Measurements from ENCODE around the gene FGF9.

Gene FGF9
- long read RNA-seq, full-length matches to known transcripts = 6 of 11 reads
- long read RNA-seq, partial matches to known transcripts = 0 of 11 reads
- long read RNA-seq, other reads (novel, unspliced or antisense) = 5 of 11 reads

DNA sequence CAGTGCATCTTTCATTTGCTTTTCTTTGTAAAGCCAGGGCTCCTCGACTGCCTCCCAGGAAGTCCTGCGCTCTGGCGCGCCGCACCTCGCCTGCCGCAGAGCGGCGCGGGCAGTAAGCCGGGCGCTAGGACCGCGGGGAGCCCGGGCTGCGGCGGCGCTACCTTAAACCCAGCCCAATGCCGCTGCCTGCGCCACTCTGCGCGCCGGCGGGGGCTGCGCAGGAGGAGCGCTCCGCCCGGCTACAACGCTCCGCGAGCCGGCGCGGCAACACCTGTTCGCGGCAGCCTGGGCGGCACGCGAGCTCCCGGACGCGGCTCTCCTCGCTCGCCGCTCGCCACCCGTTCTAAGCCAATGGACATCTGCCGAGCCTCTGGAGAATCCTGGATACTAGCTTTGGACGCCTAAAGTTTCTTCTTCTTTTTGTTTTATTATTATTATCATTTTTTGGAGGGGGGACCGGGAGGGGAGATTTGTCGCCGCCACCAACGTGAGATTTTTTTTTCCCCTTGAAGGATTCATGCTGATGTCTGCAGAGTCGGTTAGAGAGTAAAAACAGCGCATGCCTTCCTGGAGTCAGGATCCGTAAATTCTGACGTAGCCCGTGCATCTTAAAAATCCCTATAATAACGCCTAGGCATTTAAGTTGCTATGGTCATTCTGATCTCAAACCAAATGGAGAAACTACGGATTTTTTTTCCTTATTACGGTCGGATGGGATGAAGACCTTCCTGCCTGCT is at the start of gene FGF9:
TSS of gene FGF9 (plus strand) at position 191 of the 737 bp plus-strand sequence. CDS start 840 bp downstream, outside the sequence.
- Histone ChIP-seq H3K27me3 (ENCODE audit: insufficient read depth, poor library complexity, severe bottlenecking) (peaks cover 71% of the 10 kb centered on the region), H3K4me3 (replicated peaks; ENCODE audit: insufficient read depth, low read length) (peak within 1 kb of the TSS; percentile 41), H3K27ac (replicated peaks) (no peak within 1 kb of the TSS)
- TF ChIP-seq CTCF (IDR thresholded peaks at IDR 0.05; ENCODE audit: insufficient read depth, low read length) (no peak), POLR2AphosphoS5 (IDR thresholded peaks at IDR 0.05; ENCODE audit: low read depth) (no peak), GABPA (IDR thresholded peaks at IDR 0.05; ENCODE audit: low read depth) (no peak), SPI1 (IDR thresholded peaks at IDR 0.05; ENCODE audit: borderline replicate concordance, low read depth) (no peak)
- TF ChIP-seq, protein P1, sequence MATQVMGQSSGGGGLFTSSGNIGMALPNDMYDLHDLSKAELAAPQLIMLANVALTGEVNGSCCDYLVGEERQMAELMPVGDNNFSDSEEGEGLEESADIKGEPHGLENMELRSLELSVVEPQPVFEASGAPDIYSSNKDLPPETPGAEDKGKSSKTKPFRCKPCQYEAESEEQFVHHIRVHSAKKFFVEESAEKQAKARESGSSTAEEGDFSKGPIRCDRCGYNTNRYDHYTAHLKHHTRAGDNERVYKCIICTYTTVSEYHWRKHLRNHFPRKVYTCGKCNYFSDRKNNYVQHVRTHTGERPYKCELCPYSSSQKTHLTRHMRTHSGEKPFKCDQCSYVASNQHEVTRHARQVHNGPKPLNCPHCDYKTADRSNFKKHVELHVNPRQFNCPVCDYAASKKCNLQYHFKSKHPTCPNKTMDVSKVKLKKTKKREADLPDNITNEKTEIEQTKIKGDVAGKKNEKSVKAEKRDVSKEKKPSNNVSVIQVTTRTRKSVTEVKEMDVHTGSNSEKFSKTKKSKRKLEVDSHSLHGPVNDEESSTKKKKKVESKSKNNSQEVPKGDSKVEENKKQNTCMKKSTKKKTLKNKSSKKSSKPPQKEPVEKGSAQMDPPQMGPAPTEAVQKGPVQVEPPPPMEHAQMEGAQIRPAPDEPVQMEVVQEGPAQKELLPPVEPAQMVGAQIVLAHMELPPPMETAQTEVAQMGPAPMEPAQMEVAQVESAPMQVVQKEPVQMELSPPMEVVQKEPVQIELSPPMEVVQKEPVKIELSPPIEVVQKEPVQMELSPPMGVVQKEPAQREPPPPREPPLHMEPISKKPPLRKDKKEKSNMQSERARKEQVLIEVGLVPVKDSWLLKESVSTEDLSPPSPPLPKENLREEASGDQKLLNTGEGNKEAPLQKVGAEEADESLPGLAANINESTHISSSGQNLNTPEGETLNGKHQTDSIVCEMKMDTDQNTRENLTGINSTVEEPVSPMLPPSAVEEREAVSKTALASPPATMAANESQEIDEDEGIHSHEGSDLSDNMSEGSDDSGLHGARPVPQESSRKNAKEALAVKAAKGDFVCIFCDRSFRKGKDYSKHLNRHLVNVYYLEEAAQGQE (IDR thresholded peaks at IDR 0.05; ENCODE audit: insufficient replicate concordance, low read depth) = no peak
- peak; percentile 43 to 58 for DNase-seq (ENCODE audit: low read depth in 1 of 2, low spot score in 1 of 2)

GRCh38 chr13:21625366-21625765 is 45.5 kb upstream of the FGF9 start:
- TF ChIP-seq CTCF (IDR thresholded peaks at IDR 0.05; ENCODE audit: insufficient read depth, low read length) (peak; percentile 32), POLR2AphosphoS5 (IDR thresholded peaks at IDR 0.05; ENCODE audit: low read depth) (no peak)
- H3K27ac ChIP-seq (replicated peaks) = no peak overlapping the region
- no peak overlapping the region for H3K4me3 ChIP-seq (replicated peaks; ENCODE audit: insufficient read depth, low read length)
- DNase-seq (ENCODE audit: low read depth in 1 of 2, low spot score in 1 of 2) = peak in 1 of 2 experiments; percentile 29
- H3K27me3 ChIP-seq (ENCODE audit: insufficient read depth, poor library complexity, severe bottlenecking) = no peaks in the 10 kb centered on the region

- TF ChIP-seq, protein P1 (IDR thresholded peaks at IDR 0.05; ENCODE audit: insufficient replicate concordance, low read depth) = no peak
- TF ChIP-seq CTCF (IDR thresholded peaks at IDR 0.05; ENCODE audit: insufficient read depth, low read length) = no peak
- no peak for TF ChIP-seq GABPA (IDR thresholded peaks at IDR 0.05; ENCODE audit: low read depth)
- no peak for TF ChIP-seq POLR2AphosphoS5 (IDR thresholded peaks at IDR 0.05; ENCODE audit: low read depth)
- no peak for TF ChIP-seq SPI1 (IDR thresholded peaks at IDR 0.05; ENCODE audit: borderline replicate concordance, low read depth)
- H3K4me3 ChIP-seq (replicated peaks; ENCODE audit: insufficient read depth, low read length) = no peak overlapping the region
- H3K27me3 ChIP-seq (ENCODE audit: insufficient read depth, poor library complexity, severe bottlenecking) = no peaks in the 10 kb centered on the region
- DNase-seq (ENCODE audit: low read depth in 1 of 2, low spot score in 1 of 2) = no peak
- H3K27ac ChIP-seq (replicated peaks) = no peak overlapping the region
These were observed 38.7 kb upstream of the FGF9 start for GRCh38 chr13:21632196-21632595.

Data from HL-60 (cell line).